Measurements from ENCODE around the gene SCRN3. TPM values are rescaled to one million over a fixed set of nuclear protein-coding genes. Genes with fewer than 3 reads are reported as not detected.
"Not testable (repeated sequence)": the region's sequence is repeated elsewhere in the genome, so short reads cannot be mapped to it uniquely, and the experiment has no call there.

The SCRN3 gene, protein sequence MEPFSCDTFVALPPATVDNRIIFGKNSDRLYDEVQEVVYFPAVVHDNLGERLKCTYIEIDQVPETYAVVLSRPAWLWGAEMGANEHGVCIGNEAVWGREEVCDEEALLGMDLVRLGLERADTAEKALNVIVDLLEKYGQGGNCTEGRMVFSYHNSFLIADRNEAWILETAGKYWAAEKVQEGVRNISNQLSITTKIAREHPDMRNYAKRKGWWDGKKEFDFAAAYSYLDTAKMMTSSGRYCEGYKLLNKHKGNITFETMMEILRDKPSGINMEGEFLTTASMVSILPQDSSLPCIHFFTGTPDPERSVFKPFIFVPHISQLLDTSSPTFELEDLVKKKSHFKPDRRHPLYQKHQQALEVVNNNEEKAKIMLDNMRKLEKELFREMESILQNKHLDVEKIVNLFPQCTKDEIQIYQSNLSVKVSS
- 21.7 TPM for total RNA-seq (ENCODE audit: insufficient read depth, low replicate concordance)

DNA sequence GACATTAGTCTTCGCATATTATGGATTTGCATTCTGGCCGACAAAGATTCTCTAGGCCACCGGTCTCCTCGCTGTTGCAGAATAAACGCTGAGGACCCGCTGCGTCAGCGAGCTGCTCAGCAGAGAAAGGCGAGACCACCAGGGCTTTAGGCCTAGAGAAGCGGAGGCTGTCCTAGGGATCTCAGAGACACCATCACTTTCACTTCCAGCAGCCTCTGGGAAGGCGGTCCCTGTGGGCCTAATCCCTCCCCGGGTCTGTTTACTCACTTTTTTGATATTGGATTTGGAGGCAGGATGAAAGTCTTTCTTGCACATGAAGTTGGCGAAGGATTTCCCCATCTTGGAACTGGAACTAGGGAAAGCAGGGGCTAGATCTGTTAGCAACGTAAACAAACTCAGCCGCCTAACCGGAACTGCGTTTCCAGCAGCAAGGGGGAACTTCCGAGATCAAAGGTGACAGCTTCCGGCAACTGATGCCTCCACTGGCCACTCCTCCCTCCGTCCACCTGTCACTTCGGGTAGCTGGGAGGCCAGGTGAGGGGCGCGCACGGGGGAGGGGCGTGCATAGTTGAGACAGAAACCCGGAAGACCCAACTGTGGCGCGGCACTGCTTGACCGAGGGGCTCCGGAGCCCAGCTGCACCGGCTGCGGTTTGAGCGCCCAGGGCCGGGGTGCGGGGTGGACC, at the start of gene SCRN3:
Gene SCRN3 (plus strand): TSS at position 447 of the 685 bp plus-strand sequence. CDS start 2,554 bp downstream, outside the sequence.
- DNase-seq (ENCODE audit: low spot score) = peak; percentile 93

DNA sequence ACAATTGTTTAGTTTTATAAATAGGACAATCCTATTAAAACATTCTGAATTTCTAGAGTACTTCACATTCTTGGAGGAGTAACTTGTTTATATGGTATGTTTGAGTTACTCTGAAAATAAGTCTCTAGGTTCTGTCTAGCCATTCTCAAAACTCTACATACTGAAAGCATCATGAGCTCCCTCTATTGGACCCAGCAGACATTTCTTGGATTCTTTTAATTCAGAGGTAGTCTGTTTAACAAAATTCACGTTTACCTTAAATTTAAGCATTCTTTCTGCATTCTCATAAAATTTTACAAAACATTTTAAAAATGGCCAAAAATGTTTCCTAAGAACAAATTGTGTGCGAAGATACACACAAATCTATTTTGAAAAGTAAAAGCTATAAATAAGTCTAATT, 45.5 kb upstream of the SCRN3 start:
- DNase-seq (ENCODE audit: low spot score) = no peak

GRCh38 chr2:174350593-174351181, 44.8 kb upstream of the SCRN3 start:
- no peak for DNase-seq (ENCODE audit: low spot score)

DNA sequence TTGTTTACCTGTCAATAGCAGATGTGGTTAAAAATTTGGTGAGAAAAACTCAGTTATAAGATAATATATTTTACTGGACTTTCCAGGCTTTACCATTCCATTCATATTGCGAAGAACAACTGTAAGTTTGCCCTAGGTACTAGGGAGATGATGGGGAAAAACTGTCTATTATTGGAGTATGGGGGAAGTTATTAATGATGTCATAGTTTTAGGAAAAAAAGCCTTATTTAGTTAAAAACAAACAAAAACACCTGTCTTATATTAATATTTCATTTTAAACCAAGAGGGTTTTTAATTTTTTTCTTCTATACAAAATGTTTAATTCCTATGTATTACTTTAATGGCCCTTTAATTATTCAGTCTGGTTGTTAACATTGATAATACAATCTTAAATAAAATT, 42.5 kb upstream of the SCRN3 start:
- DNase-seq (ENCODE audit: low spot score) = no peak

GRCh38 chr2:174356347-174356746, 39.2 kb upstream of the SCRN3 start:
- DNase-seq (ENCODE audit: low spot score) = no peak

DNA sequence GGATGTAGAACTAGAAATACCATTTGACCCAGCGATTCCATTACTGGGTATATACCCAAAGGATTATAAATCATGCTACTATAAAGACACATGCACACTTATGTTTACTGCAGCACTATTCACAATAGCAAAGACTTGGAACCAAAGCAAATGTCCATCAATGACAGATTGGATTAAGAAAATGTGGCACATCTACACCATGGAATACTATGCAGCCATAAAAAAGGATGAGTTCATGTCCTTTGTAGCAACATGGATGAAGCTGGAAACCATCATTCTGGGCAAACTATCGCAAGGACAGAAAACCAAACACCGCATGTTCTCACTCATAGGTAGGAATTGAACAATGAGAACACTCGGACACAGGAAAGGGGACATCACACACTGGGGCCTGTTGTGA, 35.9 kb upstream of the SCRN3 start:
- DNase-seq (ENCODE audit: low spot score) = not testable (repeated sequence)

- no peak for DNase-seq (ENCODE audit: low spot score)
Measured at GRCh38 chr2:174362949-174363348, 32.6 kb upstream of the SCRN3 start.

DNA sequence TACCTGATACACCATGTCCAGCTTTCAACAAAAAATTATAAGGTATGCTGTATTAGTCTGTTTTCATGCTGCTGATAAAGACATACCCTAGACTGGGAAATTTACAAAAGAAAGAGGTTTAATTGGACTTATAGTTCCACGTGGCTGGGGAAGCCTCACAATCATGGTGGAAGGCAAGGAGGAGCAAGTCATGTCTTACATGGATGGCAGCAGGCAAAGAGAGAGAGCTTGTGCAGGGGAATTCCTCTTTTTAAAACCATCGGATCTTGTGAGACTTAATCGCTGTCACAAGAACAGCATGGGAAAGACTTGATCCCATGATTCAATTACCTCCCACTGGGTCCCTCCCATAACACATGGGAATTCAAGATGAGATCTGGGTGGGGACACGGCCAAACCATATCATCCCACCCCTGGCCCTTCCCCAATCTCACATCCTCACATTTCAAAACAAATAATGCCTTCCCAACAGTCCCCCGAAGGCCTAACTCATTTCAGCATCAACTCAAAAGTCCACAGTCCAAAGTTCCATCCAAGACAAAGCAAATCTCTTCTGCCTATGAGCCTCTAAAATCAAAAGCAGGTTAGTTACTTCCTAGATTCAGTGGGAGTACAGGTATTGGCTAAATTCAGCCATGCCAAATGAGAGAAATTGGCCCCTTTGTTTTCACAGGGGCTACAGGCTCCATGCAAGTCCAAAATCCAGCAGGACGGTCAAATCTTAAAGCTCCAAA, 31.9 kb upstream of the SCRN3 start:
- not testable (repeated sequence) for DNase-seq (ENCODE audit: low spot score)

- DNase-seq (ENCODE audit: low spot score) = no peak
Measured at GRCh38 chr2:174364628-174365027, 30.9 kb upstream of the SCRN3 start.

DNA sequence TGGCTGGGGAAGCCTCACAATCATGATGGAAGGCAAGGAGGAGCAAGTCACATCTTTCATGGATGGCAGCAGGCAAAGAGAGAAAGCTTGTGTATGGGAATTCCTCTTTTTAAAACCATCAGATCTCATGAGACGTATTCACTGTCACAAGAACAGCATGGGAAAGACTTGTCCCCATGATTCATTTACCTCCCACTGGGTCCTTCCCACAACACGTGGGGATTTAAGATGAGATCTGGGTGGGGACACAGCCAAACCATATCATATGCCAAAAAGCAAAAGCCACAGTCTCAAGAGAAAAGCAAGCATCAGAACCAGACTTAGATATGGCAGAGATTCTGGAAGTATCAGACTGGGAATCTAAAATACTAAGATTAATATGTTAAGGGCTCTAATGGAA, 30.0 kb upstream of the SCRN3 start:
- no peak for DNase-seq (ENCODE audit: low spot score)

DNA sequence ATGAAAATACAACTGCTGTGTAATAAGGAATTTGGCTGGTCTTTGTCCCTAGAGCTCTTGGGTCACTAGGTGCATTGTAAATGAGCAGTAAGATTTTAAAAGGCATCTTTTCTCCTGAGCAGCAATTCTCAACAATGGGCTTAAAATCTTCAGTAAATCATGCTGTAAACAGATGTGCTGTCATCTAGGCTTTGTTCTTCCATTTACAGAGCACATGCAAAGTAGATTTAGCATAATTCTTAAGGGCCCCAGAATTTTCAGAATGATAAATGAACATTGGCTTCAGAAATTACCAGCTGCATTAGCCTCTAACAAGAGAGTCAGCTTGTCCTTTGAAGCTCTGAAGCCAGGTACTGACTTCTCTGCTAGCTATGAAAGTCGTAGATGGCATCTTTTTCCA, 26.8 kb upstream of the SCRN3 start:
- DNase-seq (ENCODE audit: low spot score) = no peak

GRCh38 chr2:174376967-174377366, 18.6 kb upstream of the SCRN3 start:
- no peak for DNase-seq (ENCODE audit: low spot score)

DNA sequence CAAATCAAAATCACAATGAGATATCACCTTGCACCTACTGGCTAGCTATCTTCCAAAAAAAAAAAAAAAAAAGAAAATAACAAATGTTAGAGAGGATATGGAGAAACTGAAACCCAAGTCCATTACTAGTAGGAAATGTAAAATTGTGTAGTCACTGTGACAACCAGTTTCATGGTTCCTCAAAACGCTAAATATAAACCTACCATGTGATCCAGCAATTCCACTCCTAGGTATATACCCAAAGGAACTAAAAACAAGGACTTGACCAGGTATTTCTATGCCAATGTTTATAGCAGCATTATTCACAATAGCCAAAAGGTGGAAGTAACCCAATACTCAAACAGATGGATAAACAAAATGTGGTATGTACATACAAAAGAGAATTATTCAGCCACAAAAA, 11.7 kb upstream of the SCRN3 start:
- no peak for DNase-seq (ENCODE audit: low spot score)

- DNase-seq (ENCODE audit: low spot score) = no peak
Measured at GRCh38 chr2:174385201-174385600, 10.3 kb upstream of the SCRN3 start.

DNA sequence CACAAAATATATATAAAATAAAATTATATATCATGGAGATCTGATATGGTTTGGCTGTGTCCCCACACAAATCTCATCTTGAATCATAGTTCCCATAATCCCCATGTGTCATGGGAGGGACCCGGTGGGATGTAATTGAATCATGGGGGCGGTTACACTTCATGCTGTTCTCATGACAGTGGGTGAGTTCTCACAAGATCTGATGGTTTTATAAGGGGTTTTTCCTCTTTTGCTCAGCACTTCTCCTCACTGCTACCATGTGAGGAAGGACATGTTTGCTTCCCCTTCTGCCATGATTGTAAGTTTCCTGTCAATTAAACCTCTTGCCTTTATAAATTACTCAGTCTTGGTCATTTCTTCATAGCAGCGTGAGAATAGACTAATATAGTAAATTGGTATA, 6.8 kb upstream of the SCRN3 start:
- not testable (repeated sequence) for DNase-seq (ENCODE audit: low spot score)

GRCh38 chr2:174389542-174389941, 6.0 kb upstream of the SCRN3 start:
- no peak for DNase-seq (ENCODE audit: low spot score)

- DNase-seq (ENCODE audit: low spot score) = not testable (repeated sequence)
Measured at GRCh38 chr2:174390303-174390702, 5.2 kb upstream of the SCRN3 start.

GRCh38 chr2:174392706-174393105, 2.8 kb upstream of the SCRN3 start:
- DNase-seq (ENCODE audit: low spot score) = no peak

DNA sequence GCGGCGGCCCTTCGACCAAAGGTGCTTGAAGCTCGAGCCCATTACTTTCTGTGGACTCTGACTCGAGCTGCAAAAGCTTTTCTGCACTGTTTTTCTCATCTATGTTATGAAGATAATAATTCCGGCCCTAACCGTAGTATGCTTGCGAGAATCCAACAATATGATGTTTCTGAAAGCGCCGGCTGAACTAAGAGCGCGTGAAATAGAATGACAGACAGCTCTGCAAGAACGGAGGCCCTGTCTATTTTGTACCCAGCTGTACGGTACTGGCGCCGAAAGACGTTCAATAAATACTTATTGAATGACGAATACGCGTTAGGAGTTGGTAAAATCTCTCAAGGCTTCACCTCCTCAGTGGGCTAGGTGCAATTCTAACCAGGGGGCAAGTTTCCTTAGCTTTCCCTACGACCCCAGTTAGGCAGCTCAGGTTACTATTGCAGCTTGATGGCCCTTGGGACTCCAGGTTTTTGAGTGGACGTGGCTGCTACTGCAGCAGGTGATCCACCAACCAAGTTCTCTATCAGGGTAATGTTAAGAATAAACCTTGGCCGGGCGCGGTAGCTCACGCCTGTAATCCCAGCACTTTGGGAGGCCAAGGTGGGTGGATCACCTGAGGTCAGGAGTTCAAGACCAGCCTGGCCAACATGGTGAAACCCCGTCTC, 570 bp downstream of the SCRN3 start:
- no peak for DNase-seq (ENCODE audit: low spot score)

GRCh38 chr2:174397773-174398172, 2.2 kb downstream of the SCRN3 start:
- no peak for DNase-seq (ENCODE audit: low spot score)

DNA sequence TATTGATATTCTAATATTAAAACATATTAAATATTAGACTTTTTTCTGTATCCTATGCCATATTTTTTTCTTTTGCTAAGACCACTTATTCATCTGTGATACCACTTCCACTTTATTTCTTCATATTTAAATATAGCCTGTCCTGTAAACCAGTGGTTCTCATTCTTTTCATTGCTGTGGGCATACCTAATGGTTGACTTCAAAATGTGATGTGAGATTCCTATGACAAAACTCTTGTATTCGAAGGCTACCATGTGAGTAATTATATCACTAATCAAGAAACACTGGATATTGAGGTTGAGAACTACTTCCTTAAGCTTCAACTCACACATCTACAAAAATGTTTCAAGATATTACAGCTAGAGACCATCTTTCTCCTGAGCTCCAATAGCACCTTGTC, 3.6 kb downstream of the SCRN3 start:
- DNase-seq (ENCODE audit: low spot score) = no peak
